SK-N-SH (cell line): ENCODE data around the gene PPTC7. TPM values are rescaled to one million over a fixed set of nuclear protein-coding genes. Genes with fewer than 3 reads are reported as not detected.

Source experiments
- CTCF ChIA-PET: fragments of 300-600, 350-600 bp; formaldehyde crosslinking; extraction: SDS; loops from one replicate; lab custom pipeline; 2021; lab: Yijun Ruan, JAX
- POLR2A ChIA-PET: fragments of 350-600 bp; sonication (Branson Sonifier 250); formaldehyde crosslinking; extraction: SDS; loops from one replicate; lab custom pipeline; 2020; ENCODE audit warnings: antibody characterized with exemption, inconsistent platforms; lab: Yijun Ruan, JAX
- DNase-seq: peaks from one replicate; pipeline ENCODE4 v3.0.0; 2012
- H2AFZ ChIP-seq: fragments of 200-600 bp; sonication (generic); 2 replicates; pipeline ENCODE4 v1.8.1; 2016; ENCODE audit warnings: antibody characterized with exemption, mild to moderate bottlenecking, low read depth
- H3F3A ChIP-seq: fragments of 200-600 bp; sonication (generic); replicated peaks from 2 replicates; pipeline ENCODE3; 2016; ENCODE audit warnings: antibody characterized with exemption, mild to moderate bottlenecking; ENCODE audit not compliant: insufficient read depth
- H3K27ac ChIP-seq, 2 experiments: fragments of 200-500 bp in 1 of 2; fragments of 200-600 bp in 1 of 2; sonication (Bioruptor generic) in 1 of 2; sonication (generic), shearing (Covaris generic) in 1 of 2; 2 replicates each; pipeline versions ENCODE4 v1.5.1 to v1.6.1; 2014 to 2016; ENCODE audit warnings: low read depth in 2 of 2, inconsistent platforms in 1 of 2, low read length in 1 of 2, mild to moderate bottlenecking in 1 of 2, mixed read lengths in 1 of 2
- H3K27me3 ChIP-seq: fragments of 200-600 bp; sonication (generic), shearing (Covaris generic); 2 replicates; pipeline ENCODE4 v1.6.1; 2016; ENCODE audit warnings: mixed run types; ENCODE audit not compliant: insufficient read depth
- H3K36me3 ChIP-seq, 2 experiments: fragments of 200-500 bp in 1 of 2; fragments of 200-600 bp in 1 of 2; sonication (Bioruptor generic) in 1 of 2; sonication (generic) in 1 of 2; replicated peaks in 1 of 2; 2 replicates each; pipeline versions ENCODE3 to v1.5.1; 2014 to 2016; ENCODE audit warnings: low read length in 1 of 2, mild to moderate bottlenecking in 1 of 2; ENCODE audit not compliant: insufficient read depth in 2 of 2, control insufficient read depth in 1 of 2
- H3K4me1 ChIP-seq, 2 experiments: fragments of 200-500 bp in 1 of 2; fragments of 200-600 bp in 1 of 2; sonication (Bioruptor generic) in 1 of 2; sonication (generic), shearing (Covaris generic) in 1 of 2; 2 replicates each; pipeline versions ENCODE4 v1.5.1 to v1.6.1; 2014 to 2016; ENCODE audit warnings: low read depth in 1 of 2, low read length in 1 of 2, mixed run types in 1 of 2; ENCODE audit not compliant: insufficient read depth in 2 of 2, control insufficient read depth in 1 of 2
- H3K4me2 ChIP-seq: fragments of 200-600 bp; sonication (generic), shearing (Covaris generic); 2 replicates; pipeline ENCODE4 v1.6.1; 2017; ENCODE audit warnings: mixed run types
- H3K4me3 ChIP-seq, 2 experiments: fragments of 200-500 bp in 1 of 2; fragments of 200-600 bp in 1 of 2; sonication (Bioruptor generic) in 1 of 2; sonication (generic), shearing (Covaris generic) in 1 of 2; 2 replicates each; pipeline versions ENCODE4 v1.5.1 to v1.8.1; 2014 to 2016; ENCODE audit warnings: low read depth in 2 of 2, inconsistent platforms in 1 of 2, low read length in 1 of 2, mild to moderate bottlenecking in 1 of 2, mixed read lengths in 1 of 2, moderate library complexity in 1 of 2
- H3K79me2 ChIP-seq: fragments of 200-600 bp; sonication (generic); 2 replicates; pipeline ENCODE4 v1.8.1; 2017; ENCODE audit warnings: mild to moderate bottlenecking; ENCODE audit not compliant: insufficient read depth
- H3K9ac ChIP-seq: fragments of 200-600 bp; sonication (generic); 2 replicates; pipeline ENCODE4 v1.6.1; 2017; ENCODE audit warnings: mixed run types
- H3K9me2 ChIP-seq: fragments of 200-600 bp; sonication (generic); 2 replicates; pipeline ENCODE4 v1.6.1; 2017; ENCODE audit warnings: mixed run types
- H3K9me3 ChIP-seq: fragments of 200-600 bp; sonication (generic); 2 replicates; pipeline ENCODE4 v1.6.1; 2017; ENCODE audit warnings: mixed run types, mild to moderate bottlenecking, moderate library complexity
- H4K20me1 ChIP-seq: fragments of 200-600 bp; sonication (generic); 2 replicates; pipeline ENCODE4 v1.6.1; 2017; ENCODE audit warnings: mild to moderate bottlenecking, mixed run types; ENCODE audit not compliant: insufficient read depth
- CHD2 ChIP-seq: fragments of 150-350 bp; IDR thresholded peaks from 2 replicates; pipeline ENCODE4 v1.6.1; 2018; ENCODE audit warnings: low read length; ENCODE audit not compliant: partially characterized antibody
- CTCF ChIP-seq: fragments of 200-600 bp; sonication (generic); IDR thresholded peaks from 2 replicates; pipeline ENCODE4 v1.6.1; 2017; ENCODE audit warnings: antibody characterized with exemption, mild to moderate bottlenecking, moderate library complexity
- EZH2phosphoT487 ChIP-seq: fragments of 200-600 bp; sonication (generic); IDR thresholded peaks from 2 replicates; pipeline ENCODE4 v1.6.1; 2017; ENCODE audit warnings: low read depth, mixed run types, mild to moderate bottlenecking, antibody characterized with exemption, moderate library complexity, borderline replicate concordance
- FOSL2 ChIP-seq: IDR thresholded peaks from 2 replicates; pipeline ENCODE4 v1.4.0; 2012; ENCODE audit warnings: low read depth, mild to moderate bottlenecking, moderate library complexity, borderline replicate concordance
- FOXJ3 ChIP-seq: sonication (generic); formaldehyde crosslinking; IDR thresholded peaks from 2 replicates; pipeline ENCODE4 v1.5.1; 2020; ENCODE audit warnings: mild to moderate bottlenecking, missing genetic modification reagents
- GATA2 ChIP-seq: sonication (generic); formaldehyde crosslinking; IDR thresholded peaks from 2 replicates; pipeline ENCODE4 v1.5.0; 2020; ENCODE audit warnings: mild to moderate bottlenecking, missing genetic modification reagents
- JUND ChIP-seq: IDR thresholded peaks from 2 replicates; pipeline ENCODE4 v1.4.0; 2012
- MAX ChIP-seq: IDR thresholded peaks from 2 replicates; pipeline ENCODE4 v1.4.0; 2012; ENCODE audit warnings: low read depth
- MXI1 ChIP-seq: IDR thresholded peaks from 2 replicates; pipeline ENCODE4 v1.6.1; 2012; ENCODE audit warnings: mild to moderate bottlenecking, low read depth, low read length, improper control_type of control experiment
- NFIC ChIP-seq: IDR thresholded peaks from 2 replicates; pipeline ENCODE4 v1.4.0; 2012; ENCODE audit warnings: borderline replicate concordance
- NRF1 ChIP-seq: IDR thresholded peaks from 2 replicates; pipeline ENCODE4 v1.6.1; 2012; ENCODE audit warnings: low read depth, mild to moderate bottlenecking, low read length
- POLR2AphosphoS5 ChIP-seq: IDR thresholded peaks from 2 replicates; pipeline ENCODE4 v1.6.1; 2012; ENCODE audit warnings: low read depth, low read length
- REST ChIP-seq: IDR thresholded peaks from 2 replicates; pipeline ENCODE4 v1.6.1; 2012; ENCODE audit warnings: mild to moderate bottlenecking, low read depth, low read length, moderate library complexity
- RXRA ChIP-seq: IDR thresholded peaks from 2 replicates; pipeline ENCODE4 v1.4.0; 2012; ENCODE audit warnings: low read depth, mild to moderate bottlenecking, borderline replicate concordance
- SMC3 ChIP-seq: IDR thresholded peaks from 2 replicates; pipeline ENCODE4 v1.6.1; 2012; ENCODE audit warnings: low read depth, low read length, improper control_type of control experiment
- TAF1 ChIP-seq: IDR thresholded peaks from 2 replicates; pipeline ENCODE4 v1.6.1; 2012; ENCODE audit warnings: low read depth, mild to moderate bottlenecking, low read length, moderate library complexity, borderline replicate concordance
- TCF12 ChIP-seq: IDR thresholded peaks from 2 replicates; pipeline ENCODE4 v1.4.0; 2012
- USF1 ChIP-seq: IDR thresholded peaks from 2 replicates; pipeline ENCODE4 v1.4.0; 2012; ENCODE audit warnings: low read depth, borderline replicate concordance
- YY1 ChIP-seq: IDR thresholded peaks from 2 replicates; pipeline ENCODE4 v1.4.0; 2012; ENCODE audit warnings: low read depth, mild to moderate bottlenecking
- WGBS: methylation state at CpG from one replicate; pipeline ENCODE4 v1.1.6; 2017; ENCODE audit warnings: low lambda C conversion rate; 5-methylcytosine and 5-hydroxymethylcytosine counted together
- polyA plus RNA-seq, 3 experiments: library from polyadenylated mRNA; depleted of rRNA; stranded (reverse); fragments of >200 nt; gene quantifications; 2 replicates each; pipeline ENCODE4 v1.2.3, GENCODE V29; 2012

PPTC7 gene
- polyA plus RNA-seq (2012; rRNA removed): 9.6 and 14.0 TPM in 2 replicates
- polyA plus RNA-seq (2012; cell fraction: cytosol; rRNA removed): 13.7 and 14.2 TPM in 2 replicates
- 4.8 and 9.6 TPM in 2 replicates for polyA plus RNA-seq (2012; cell fraction: nucleus; rRNA removed)

- peak within 1 kb of the TSS; percentile 84 for H3K9ac ChIP-seq
- peak within 1 kb of the TSS; percentile 82 for H3K4me2 ChIP-seq
- H3K27ac ChIP-seq: peak within 1 kb of the TSS; percentile 54 to 61
- H3K9me3 ChIP-seq: no peaks in the 10 kb centered on the region
- peak within 1 kb of the TSS; percentile 92 for H2AFZ ChIP-seq
- peaks cover 3 to 9% of the 10 kb centered on the region in 2 experiments; a peak in 3 of 4 replicates for H3K4me1 ChIP-seq
- peaks cover 38% of the 10 kb centered on the region for H4K20me1 ChIP-seq
- no peaks in the 10 kb centered on the region for H3K36me3 ChIP-seq
- DNase-seq: peak; percentile 95
- 9% methylated on average over 19 of the region's 52 CpGs for WGBS
- ChIA-PET POLR2A (no interaction called here), CTCF (interaction anchor here (2.1 kb wide), 1 partner anchor 18 kb away, joined by 14 read pairs; no protein-coding TSS in a partner anchor)
- H3F3A ChIP-seq: peaks cover 10% of the 10 kb centered on the region
- H3K4me3 ChIP-seq: peak within 1 kb of the TSS; percentile 76 to 77
- H3K9me2 ChIP-seq: no peaks in the 10 kb centered on the region
- H3K27me3 ChIP-seq: no peaks in the 10 kb centered on the region
- peaks cover 45% of the 10 kb centered on the region for H3K79me2 ChIP-seq
- TF ChIP-seq USF1 (no peak), MXI1 (peak; percentile 76; the same call in 1 of the 2 replicates), EZH2phosphoT487 (no peak), FOXJ3 (no peak), GATA2 (CRISPR knock-in tag) (no peak), TAF1 (peak; percentile 91), CTCF (no peak), CHD2 (no peak), TCF12 (0 out of 2 replicates have a peak, but pooled peaks have one; percentile 13), SMC3 (no peak), NFIC (peak; percentile 13; the same call in 1 of the 2 replicates), MAX (no peak), POLR2AphosphoS5 (peak; percentile 76), NRF1 (peak; percentile 98), YY1 (peak; percentile 88), FOSL2 (no peak), JUND (no peak), RXRA (no peak), REST (no peak)
Measured at GRCh38 chr12:110583137-110584059, at the start of gene PPTC7. TSS of gene PPTC7 (minus strand) at chr12:110583318. CDS start at chr12:110583031, 287 bp downstream.
